Loucy (cell line): ENCODE results near the gene AARSD1.
"Not testable (repeated sequence)": the region's sequence is repeated elsewhere in the genome, so short reads cannot be mapped to it uniquely, and the experiment has no call there.

Experiments used
- H2AFZ ChIP-seq: fragments of 200-600 bp; sonication (generic); 2 replicates; pipeline ENCODE4 v1.6.0; 2016; ENCODE audit warnings: antibody characterized with exemption, mild to moderate bottlenecking, low read length, moderate library complexity
- H3F3A ChIP-seq: fragments of 200-600 bp; 2 replicates; pipeline ENCODE4 v1.6.0; 2016; ENCODE audit warnings: antibody characterized with exemption, low read depth, mild to moderate bottlenecking
- H3K27me3 ChIP-seq: fragments of 200-600 bp; sonication (generic); 2 replicates; pipeline ENCODE4 v1.6.1; 2014; ENCODE audit warnings: low read length, mild to moderate bottlenecking; ENCODE audit not compliant: insufficient read depth, poor library complexity, severe bottlenecking
- H3K36me3 ChIP-seq: fragments of 200-600 bp; sonication (generic); 2 replicates; pipeline ENCODE4 v1.6.1; 2016; ENCODE audit warnings: low read length; ENCODE audit not compliant: insufficient read depth
- H3K4me1 ChIP-seq: fragments of 200-600 bp; sonication (generic); 2 replicates; pipeline ENCODE4 v1.5.1; 2014; ENCODE audit warnings: low read length, mild to moderate bottlenecking; ENCODE audit not compliant: insufficient read depth, poor library complexity, severe bottlenecking
- H3K4me2 ChIP-seq: fragments of 200-600 bp; sonication (generic); 2 replicates; pipeline ENCODE4 v1.6.0; 2014; ENCODE audit warnings: antibody characterized with exemption, low read length, low read depth, mild to moderate bottlenecking; ENCODE audit not compliant: poor library complexity, severe bottlenecking
- H3K4me3 ChIP-seq: fragments of 200-600 bp; sonication (generic); 2 replicates; pipeline ENCODE4 v1.5.1; 2014; ENCODE audit warnings: low read length, mild to moderate bottlenecking, mixed read lengths; ENCODE audit not compliant: poor library complexity, severe bottlenecking
- H3K79me2 ChIP-seq: fragments of 200-600 bp; sonication (generic); 2 replicates; pipeline ENCODE4 v1.6.1; 2014; ENCODE audit warnings: low read length; ENCODE audit not compliant: insufficient read depth
- H3K9ac ChIP-seq: fragments of 200-600 bp; sonication (generic); 2 replicates; pipeline ENCODE4 v1.6.0; 2014; ENCODE audit warnings: mild to moderate bottlenecking, low read depth, low read length, moderate library complexity; ENCODE audit not compliant: poor library complexity, severe bottlenecking
- H3K9me2 ChIP-seq: fragments of 200-600 bp; sonication (generic); replicated peaks from 2 replicates; pipeline ENCODE4 v1.6.1; 2016; ENCODE audit warnings: low read depth, low read length, mixed read lengths
- H3K9me3 ChIP-seq: fragments of 200-600 bp; sonication (generic); 2 replicates; pipeline ENCODE4 v1.6.1; 2014; ENCODE audit warnings: mild to moderate bottlenecking, antibody characterized with exemption, low read length, low read depth; ENCODE audit not compliant: insufficient read depth
- H4K20me1 ChIP-seq: fragments of 200-600 bp; sonication (generic); 2 replicates; pipeline ENCODE4 v1.6.0; 2014; ENCODE audit warnings: antibody characterized with exemption, low read length, mild to moderate bottlenecking; ENCODE audit not compliant: insufficient read depth, poor library complexity, severe bottlenecking
- EZH2phosphoT487 ChIP-seq: fragments of 200-600 bp; IDR thresholded peaks from 2 replicates; pipeline ENCODE4 v1.6.1; 2018; ENCODE audit warnings: antibody characterized with exemption, mild to moderate bottlenecking, moderate library complexity, borderline replicate concordance
- TF ChIP-seq, protein P1 (sequence below): fragments of 200-600 bp; sonication (generic); conservative IDR thresholded peaks from 2 replicates; pipeline ENCODE4 v1.5.1; 2014; ENCODE audit warnings: mild to moderate bottlenecking, antibody characterized with exemption, low read length

AARSD1 gene

DNA sequence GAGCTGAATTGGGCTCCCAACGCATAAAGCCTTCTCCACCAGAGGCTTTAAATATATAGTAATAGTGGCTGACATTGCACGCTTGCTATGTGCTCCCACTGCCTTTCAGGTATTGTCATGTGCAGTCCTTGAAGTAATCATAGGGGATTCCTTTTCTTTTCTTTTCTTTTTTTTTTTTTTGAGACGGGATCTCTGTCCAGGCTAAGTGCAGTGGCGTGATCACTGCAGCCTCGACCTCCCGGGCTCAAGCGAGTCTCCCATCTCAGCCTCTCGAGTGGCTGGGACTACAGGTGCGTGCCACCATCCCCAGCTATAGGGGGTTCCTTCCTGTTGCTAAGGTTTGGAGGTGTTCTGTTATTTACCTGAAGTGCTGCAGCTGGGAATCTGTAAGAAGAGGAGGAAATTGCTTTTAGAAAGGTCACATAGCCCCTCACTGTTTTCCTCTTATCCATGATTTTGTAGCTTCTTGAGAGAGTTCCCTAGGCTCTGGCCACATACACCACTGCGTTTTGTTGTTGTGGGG, 34.8 kb upstream of the AARSD1 start:
- Histone ChIP-seq H3K27me3 (peaks cover 10% of the 10 kb centered on the region), H3K4me3 (peak overlapping the region; percentile 100), H3K79me2 (peaks cover 35% of the 10 kb centered on the region), H3K36me3 (peaks cover 24% of the 10 kb centered on the region; the same call in 1 of the 2 replicates), H3K9me2 (no peaks in the 10 kb centered on the region), H2AFZ (no peak overlapping the region), H4K20me1 (peaks cover 28% of the 10 kb centered on the region), H3K4me2 (peak overlapping the region; percentile 93), H3F3A (peaks cover 2% of the 10 kb centered on the region; the same call in 1 of the 2 replicates), H3K4me1 (peaks cover 22% of the 10 kb centered on the region), H3K9ac (peak overlapping the region; percentile 100), H3K9me3 (no peaks in the 10 kb centered on the region)
- TF ChIP-seq EZH2phosphoT487 = no peak
- TF ChIP-seq, protein P1, sequence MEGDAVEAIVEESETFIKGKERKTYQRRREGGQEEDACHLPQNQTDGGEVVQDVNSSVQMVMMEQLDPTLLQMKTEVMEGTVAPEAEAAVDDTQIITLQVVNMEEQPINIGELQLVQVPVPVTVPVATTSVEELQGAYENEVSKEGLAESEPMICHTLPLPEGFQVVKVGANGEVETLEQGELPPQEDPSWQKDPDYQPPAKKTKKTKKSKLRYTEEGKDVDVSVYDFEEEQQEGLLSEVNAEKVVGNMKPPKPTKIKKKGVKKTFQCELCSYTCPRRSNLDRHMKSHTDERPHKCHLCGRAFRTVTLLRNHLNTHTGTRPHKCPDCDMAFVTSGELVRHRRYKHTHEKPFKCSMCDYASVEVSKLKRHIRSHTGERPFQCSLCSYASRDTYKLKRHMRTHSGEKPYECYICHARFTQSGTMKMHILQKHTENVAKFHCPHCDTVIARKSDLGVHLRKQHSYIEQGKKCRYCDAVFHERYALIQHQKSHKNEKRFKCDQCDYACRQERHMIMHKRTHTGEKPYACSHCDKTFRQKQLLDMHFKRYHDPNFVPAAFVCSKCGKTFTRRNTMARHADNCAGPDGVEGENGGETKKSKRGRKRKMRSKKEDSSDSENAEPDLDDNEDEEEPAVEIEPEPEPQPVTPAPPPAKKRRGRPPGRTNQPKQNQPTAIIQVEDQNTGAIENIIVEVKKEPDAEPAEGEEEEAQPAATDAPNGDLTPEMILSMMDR = no peak

DNA sequence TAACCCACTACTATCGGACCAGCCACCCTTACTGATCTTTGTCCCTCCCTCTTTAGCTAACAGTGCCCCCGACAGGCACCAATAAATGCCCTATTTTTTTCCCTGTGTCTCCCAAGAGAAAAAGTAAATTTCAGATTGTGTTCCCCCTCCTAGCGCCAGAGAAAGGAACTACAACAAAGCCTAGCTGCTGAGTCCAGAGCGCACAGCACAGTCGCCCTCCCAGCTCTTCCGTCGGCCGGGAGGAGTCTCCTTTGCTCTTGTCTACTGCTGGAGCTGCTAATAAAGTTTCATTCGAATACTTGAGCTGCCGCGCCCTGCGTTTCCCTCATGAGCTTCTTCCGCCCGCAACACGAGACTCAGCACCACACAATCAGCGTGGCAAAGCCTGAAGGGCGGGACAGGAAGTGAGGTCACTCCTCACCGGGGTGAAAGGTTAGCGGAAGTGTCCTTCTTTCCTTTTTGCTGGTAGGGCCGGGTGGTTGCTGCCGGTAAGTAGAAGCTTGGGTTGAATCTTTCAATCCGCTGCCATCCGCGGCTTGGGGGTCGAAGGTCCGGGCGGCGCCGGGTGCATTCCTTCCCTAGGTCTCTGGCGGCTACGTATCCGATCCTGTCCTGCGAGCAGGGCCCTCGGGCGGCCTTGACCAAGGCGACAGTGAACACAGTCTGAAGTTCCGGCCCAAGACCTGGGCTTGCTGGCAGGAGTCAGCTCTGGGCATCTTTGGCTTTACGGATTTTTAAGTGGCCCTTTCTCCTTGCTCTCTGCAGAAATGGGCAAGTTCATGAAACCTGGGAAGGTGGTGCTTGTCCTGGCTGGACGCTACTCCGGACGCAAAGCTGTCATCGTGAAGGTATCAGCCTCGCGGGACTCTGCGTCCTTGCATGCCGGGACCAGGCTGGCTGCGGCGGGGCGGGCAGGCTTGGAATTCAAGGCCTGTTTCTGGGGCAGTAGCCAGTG, 34.0 kb upstream of the AARSD1 start, which contains the start of gene RPL27:
Gene RPL27 (plus strand): TSS at position 436 of the 955 bp plus-strand sequence. CDS start 332 bp downstream, at position 768.
- H3K4me2 ChIP-seq = peak within 1 kb of the TSS; percentile 93
- H4K20me1 ChIP-seq = peaks cover 28% of the 10 kb centered on the region
- H3K4me3 ChIP-seq = peak within 1 kb of the TSS; percentile 100
- peaks cover 10% of the 10 kb centered on the region for H3K27me3 ChIP-seq
- H3K9me3 ChIP-seq = no peaks in the 10 kb centered on the region
- H3K36me3 ChIP-seq = peaks cover 20% of the 10 kb centered on the region; the same call in 1 of the 2 replicates
- peaks cover 22% of the 10 kb centered on the region for H3K4me1 ChIP-seq
- H2AFZ ChIP-seq = peak within 1 kb of the TSS; percentile 91
- no peak for TF ChIP-seq EZH2phosphoT487
- TF ChIP-seq, protein P1 = peak; percentile 84
- H3K9me2 ChIP-seq = no peaks in the 10 kb centered on the region
- H3F3A ChIP-seq = peaks cover 2% of the 10 kb centered on the region; the same call in 1 of the 2 replicates
- H3K9ac ChIP-seq = peak within 1 kb of the TSS; percentile 100
- peaks cover 35% of the 10 kb centered on the region for H3K79me2 ChIP-seq

DNA sequence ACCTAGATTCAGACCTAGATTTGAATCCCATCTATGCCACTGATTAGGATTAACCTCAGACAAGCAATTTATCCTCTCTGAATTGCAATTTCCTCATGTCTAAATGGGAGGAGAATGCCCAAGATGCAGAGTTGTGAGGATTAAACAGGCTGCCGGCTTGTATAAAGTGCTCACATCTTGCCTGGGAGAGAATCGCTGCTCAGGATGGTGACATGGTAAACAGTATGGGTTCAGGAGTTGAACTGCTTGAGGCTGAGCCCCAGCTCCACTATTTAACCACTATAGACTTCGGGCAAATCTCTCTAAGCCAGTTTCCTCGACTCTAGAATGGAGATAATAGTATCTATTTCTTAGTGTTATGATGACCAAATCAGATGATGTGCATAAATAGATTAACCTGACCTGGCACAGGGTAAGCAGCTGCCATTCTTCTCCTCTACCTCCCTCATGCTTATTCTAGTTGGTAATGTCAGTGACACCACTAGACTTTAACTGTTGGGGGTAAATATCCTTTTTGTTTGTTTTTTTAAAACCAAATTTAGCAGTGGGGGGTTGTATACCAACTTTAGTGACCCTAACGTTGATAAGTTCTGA, 33.2 kb upstream of the AARSD1 start:
- H3K36me3 ChIP-seq = peaks cover 24% of the 10 kb centered on the region; the same call in 1 of the 2 replicates
- peak overlapping the region; percentile 72 for H3K4me3 ChIP-seq
- H4K20me1 ChIP-seq = peaks cover 28% of the 10 kb centered on the region
- peaks cover 10% of the 10 kb centered on the region for H3K27me3 ChIP-seq
- H3K4me1 ChIP-seq = peaks cover 22% of the 10 kb centered on the region
- peaks cover 2% of the 10 kb centered on the region; the same call in 1 of the 2 replicates for H3F3A ChIP-seq
- peak overlapping the region; percentile 83 for H3K4me2 ChIP-seq
- peaks cover 35% of the 10 kb centered on the region for H3K79me2 ChIP-seq
- peak overlapping the region; percentile 70 for H3K9ac ChIP-seq
- no peak for TF ChIP-seq EZH2phosphoT487
- TF ChIP-seq, protein P1 = no peak
- H2AFZ ChIP-seq = peak overlapping the region; percentile 91
- H3K9me3 ChIP-seq = no peaks in the 10 kb centered on the region
- no peaks in the 10 kb centered on the region for H3K9me2 ChIP-seq

DNA sequence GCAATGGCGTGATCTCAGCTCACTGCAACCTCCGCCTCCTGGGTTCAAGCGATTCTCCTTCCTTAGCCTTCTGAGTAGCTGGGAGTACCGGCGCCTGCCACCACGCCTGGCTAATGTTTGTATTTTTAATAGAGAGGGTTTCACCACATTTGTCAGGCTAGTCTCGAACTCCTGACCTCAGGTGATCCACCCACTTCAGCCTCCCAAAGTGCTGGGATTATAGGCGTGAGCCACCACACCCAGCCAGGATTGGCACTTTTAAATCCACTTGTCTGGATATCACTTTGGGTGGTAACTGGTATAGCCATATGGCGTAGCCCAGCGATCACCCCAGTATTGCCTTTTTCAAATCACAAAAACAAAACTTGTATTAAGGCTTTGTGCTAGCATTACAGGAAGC, 29.7 kb upstream of the AARSD1 start:
- H3F3A ChIP-seq, H3K9me2 ChIP-seq, H3K79me2 ChIP-seq, H2AFZ ChIP-seq, H3K9ac ChIP-seq, H4K20me1 ChIP-seq, H3K4me2 ChIP-seq, H3K4me3 ChIP-seq, H3K4me1 ChIP-seq, H3K27me3 ChIP-seq, H3K9me3 ChIP-seq: not testable (repeated sequence)
- peaks cover 37% of the 10 kb centered on the region; the same call in 1 of the 2 replicates for H3K36me3 ChIP-seq
